ENCODE data around the gene HACD2. TPM values are rescaled to one million over a fixed set of nuclear protein-coding genes. Genes with fewer than 3 reads are reported as not detected.
A peak's percentile ranks its signal among the peaks of the same experiment; 100 is the strongest.

The HACD2 gene
- polyA plus RNA-seq, 1 donor (not counting 4 experiments of a cell fraction or from before 2014, with no cell fraction given) = 124 TPM

DNA sequence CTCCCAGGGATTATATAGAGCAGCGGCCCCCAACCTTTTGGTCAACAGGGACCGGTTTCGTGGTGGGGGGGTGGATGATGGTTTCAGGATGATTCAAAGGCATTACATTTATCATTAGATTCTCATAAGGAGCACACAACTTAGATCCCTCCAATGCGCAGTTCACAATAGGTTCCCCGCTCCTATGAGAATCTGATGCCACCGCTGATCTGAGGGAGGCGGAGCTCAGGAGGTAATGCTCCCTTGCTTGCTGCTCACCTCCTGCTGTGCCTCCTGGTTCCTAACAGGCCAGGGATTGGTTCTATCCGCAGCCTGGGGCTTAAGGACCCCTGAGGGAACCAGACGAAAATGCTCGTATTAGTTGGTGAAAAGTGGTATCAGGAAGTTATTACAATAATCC is 1.3 kb upstream of the HACD2 start:
- Histone ChIP-seq H2AFZ (ENCODE audit: control insufficient read depth, low read length) (no peak overlapping the region), H3K79me2 (ENCODE audit: control insufficient read depth, insufficient read depth, low read length) (peaks cover 52% of the 10 kb centered on the region), H3K9me1 (ENCODE audit: control insufficient read depth, extremely low read depth, insufficient read depth, low read length) (no peaks in the 10 kb centered on the region), H3K27me3 (ENCODE audit: control insufficient read depth, extremely low read depth, insufficient read depth, low read length) (no peaks in the 10 kb centered on the region), H3K4me3 (ENCODE audit: control insufficient read depth in 2 of 3, extremely low read depth in 1 of 3, insufficient read depth in 2 of 3, low read depth in 1 of 3, low read length in 3 of 3) (peak overlapping the region; percentile 60 to 98 (median 96)), H3K9ac (ENCODE audit: control insufficient read depth, extremely low read depth, insufficient read depth, low read length) (peak overlapping the region; percentile 99), H3K36me3 (ENCODE audit: control insufficient read depth in 2 of 2, extremely low read depth in 1 of 2, insufficient read depth in 2 of 2, low read length in 2 of 2) (peaks cover 6 to 8% of the 10 kb centered on the region in 2 experiments), H3K27ac (ENCODE audit: control insufficient read depth, insufficient read depth, low read length) (peak overlapping the region; percentile 100), H3K4me1 (ENCODE audit: control insufficient read depth, extremely low read depth, insufficient read depth, low read length) (peaks cover 23% of the 10 kb centered on the region), H3K4me2 (ENCODE audit: control insufficient read depth, extremely low read depth, insufficient read depth, low read depth, low read length) (peak overlapping the region; percentile 84), H4K20me1 (ENCODE audit: control insufficient read depth, extremely low read depth, insufficient read depth, low read length) (no peaks in the 10 kb centered on the region), H3K9me3 (ENCODE audit: control insufficient read depth, low read depth, low read length) (peaks cover 2% of the 10 kb centered on the region)
- TF ChIP-seq CTCF (optimal IDR thresholded peaks at IDR 0.05 in 1 of 3, IDR thresholded peaks at IDR 0.05 in 1 of 3, conservative IDR thresholded peaks at IDR 0.05 in 1 of 3; ENCODE audit: extremely low read depth in 1 of 3, insufficient read depth in 2 of 3, low read length in 3 of 3) (no peak), EZH2 (IDR thresholded peaks at IDR 0.05; ENCODE audit: low read length) (no peak)
- DNase-seq (ENCODE audit: low read depth, low spot score) = no peak
- dilution Hi-C loops (cut with MboI; ENCODE audit: extremely low pct_ligation_motif_present, low sequenced_read_pairs) = no loop called here
- FAIRE-seq = peak; percentile 81

- no peaks in the 10 kb centered on the region for H3K9me1 ChIP-seq (ENCODE audit: control insufficient read depth, extremely low read depth, insufficient read depth, low read length)
- TF ChIP-seq CTCF (optimal IDR thresholded peaks at IDR 0.05 in 1 of 3, IDR thresholded peaks at IDR 0.05 in 1 of 3, conservative IDR thresholded peaks at IDR 0.05 in 1 of 3; ENCODE audit: extremely low read depth in 1 of 3, insufficient read depth in 2 of 3, low read length in 3 of 3) (peak in 1 of 3 experiments; percentile 30), EZH2 (IDR thresholded peaks at IDR 0.05; ENCODE audit: low read length) (no peak)
- DNase-seq (ENCODE audit: low read depth, low spot score) (no peak), FAIRE-seq (no peak)
- peaks cover 23% of the 10 kb centered on the region for H3K4me1 ChIP-seq (ENCODE audit: control insufficient read depth, extremely low read depth, insufficient read depth, low read length)
- H3K9me3 ChIP-seq (ENCODE audit: control insufficient read depth, low read depth, low read length) = no peaks in the 10 kb centered on the region
- peak overlapping the region; percentile 100 for H3K27ac ChIP-seq (ENCODE audit: control insufficient read depth, insufficient read depth, low read length)
- H3K4me3 ChIP-seq (ENCODE audit: control insufficient read depth in 2 of 3, extremely low read depth in 1 of 3, insufficient read depth in 2 of 3, low read depth in 1 of 3, low read length in 3 of 3) = peak overlapping the region; percentile 60 to 98 (median 96)
- H3K27me3 ChIP-seq (ENCODE audit: control insufficient read depth, extremely low read depth, insufficient read depth, low read length) = no peaks in the 10 kb centered on the region
- peak overlapping the region; percentile 78 for H3K4me2 ChIP-seq (ENCODE audit: control insufficient read depth, extremely low read depth, insufficient read depth, low read depth, low read length)
- H3K79me2 ChIP-seq (ENCODE audit: control insufficient read depth, insufficient read depth, low read length) = peaks cover 47% of the 10 kb centered on the region
- dilution Hi-C loops (cut with MboI; ENCODE audit: extremely low pct_ligation_motif_present, low sequenced_read_pairs) = no loop called here
- peak overlapping the region; percentile 2 for H2AFZ ChIP-seq (ENCODE audit: control insufficient read depth, low read length)
- no peaks in the 10 kb centered on the region for H4K20me1 ChIP-seq (ENCODE audit: control insufficient read depth, extremely low read depth, insufficient read depth, low read length)
- peaks cover 10% of the 10 kb centered on the region in 2 experiments for H3K36me3 ChIP-seq (ENCODE audit: control insufficient read depth in 2 of 2, extremely low read depth in 1 of 2, insufficient read depth in 2 of 2, low read length in 2 of 2)
- peak overlapping the region; percentile 99 for H3K9ac ChIP-seq (ENCODE audit: control insufficient read depth, extremely low read depth, insufficient read depth, low read length)
Measured at GRCh38 chr3:123584284-123584987, 417 bp downstream of the HACD2 start.

Measured in keratinocyte (primary cell).